Astrocyte of the spinal cord (primary cell): ENCODE measurements around the gene AKAP6.
"Not testable (repeated sequence)": the region's sequence is repeated elsewhere in the genome, so short reads cannot be mapped to it uniquely, and the experiment has no call there.

Experiments
- DNase-seq: peaks from one replicate; pipeline ENCODE4 v3.0.0; 2011; ENCODE audit warnings: low read depth, low spot score
- H3K4me3 ChIP-seq: 2 replicates; pipeline ENCODE4 v1.5.1; 2011; ENCODE audit warnings: low read depth, mild to moderate bottlenecking, low read length, moderate library complexity
- CTCF ChIP-seq: IDR thresholded peaks from 2 replicates; pipeline ENCODE4 v1.5.1; 2012; ENCODE audit warnings: low read depth, mild to moderate bottlenecking, low read length, inconsistent platforms
- in situ Hi-C: cut with HindIII; loops from 2 replicates; pipeline ENCODE4 v1.10.0; 2017; ENCODE audit warnings: low sequenced_read_pairs

The AKAP6 gene

GRCh38 chr14:32450919-32451675, 122.0 kb downstream of the AKAP6 start:
- in situ Hi-C loops, result no loop called here
- TF ChIP-seq CTCF, result no peak
- DNase-seq, result no peak
- H3K4me3 ChIP-seq, result no peak overlapping the region

- in situ Hi-C loops, result no loop called here
- no peak overlapping the region for H3K4me3 ChIP-seq
- no peak for DNase-seq
- no peak for TF ChIP-seq CTCF
Observed at GRCh38 chr14:32453857-32454810, 125.0 kb downstream of the AKAP6 start.

GRCh38 chr14:32457213-32457920, 128.3 kb downstream of the AKAP6 start:
- no peak overlapping the region for H3K4me3 ChIP-seq
- DNase-seq, result peak; percentile 77
- in situ Hi-C loops, result no loop called here
- TF ChIP-seq CTCF, result no peak

GRCh38 chr14:32458720-32459119, 129.6 kb downstream of the AKAP6 start:
- in situ Hi-C loops, result no loop called here
- no peak for DNase-seq
- no peak for TF ChIP-seq CTCF
- H3K4me3 ChIP-seq, result no peak overlapping the region

- H3K4me3 ChIP-seq, result no peak overlapping the region
- TF ChIP-seq CTCF, result no peak
- in situ Hi-C loops, result no loop called here
- DNase-seq, result no peak
Observed at GRCh38 chr14:32460267-32460666, 131.2 kb downstream of the AKAP6 start.

GRCh38 chr14:32462553-32462952, 133.5 kb downstream of the AKAP6 start:
- H3K4me3 ChIP-seq, in situ Hi-C loops, DNase-seq: not testable (repeated sequence)
